SKM-1 treated with dmso at 0.1 percent for 144 hours (cell line): ENCODE measurements around the gene APOD.
"Not testable (repeated sequence)": the region's sequence is repeated elsewhere in the genome, so short reads cannot be mapped to it uniquely, and the experiment has no call there.

Experiments used
- DNase-seq: peaks from one replicate; lab custom pipeline; 2025; ENCODE audit not compliant: unreplicated experiment; lab: John Stamatoyannopoulos, UW

Gene APOD

DNA sequence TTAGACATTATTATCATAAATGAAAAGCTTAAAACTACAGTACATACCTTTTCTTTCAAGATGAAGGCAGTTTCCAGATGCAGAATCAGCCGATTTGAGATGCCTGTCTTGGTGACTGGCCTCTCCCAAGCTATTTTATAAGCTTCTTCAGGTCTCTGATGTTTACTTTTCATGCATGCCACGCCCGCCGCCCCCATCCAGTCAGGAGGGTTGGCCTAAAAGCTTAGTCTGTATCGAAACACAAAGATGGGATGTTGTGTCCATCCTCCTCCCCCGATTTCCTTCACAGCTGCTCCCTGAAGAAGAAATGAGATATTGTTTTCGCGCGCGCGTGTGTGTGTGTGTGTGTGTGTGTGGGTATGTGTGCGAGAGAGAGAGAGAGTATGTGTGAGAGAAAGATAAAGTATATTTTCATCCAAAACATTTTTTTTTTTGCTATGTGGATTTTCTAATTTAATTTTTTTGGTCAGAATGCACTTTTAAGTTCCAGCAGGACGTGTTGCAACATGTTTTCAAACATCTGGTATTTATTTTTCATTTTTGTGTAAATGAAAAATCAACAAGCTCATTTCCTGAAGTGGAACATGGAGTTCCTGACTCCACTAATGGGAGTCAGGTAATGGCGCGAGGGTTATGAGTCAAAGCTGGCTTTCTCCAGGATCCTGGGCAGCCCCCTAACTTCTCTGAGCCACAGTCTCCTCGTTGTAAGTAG is at the start of gene APOD:
Gene APOD (minus strand): TSS at position 110 of the 712 bp plus-strand sequence. CDS start 4,479 bp downstream, outside the sequence.
- no peak for DNase-seq

GRCh38 chr3:195633351-195633750 is 49.6 kb upstream of the APOD start:
- DNase-seq = not testable (repeated sequence)

DNA sequence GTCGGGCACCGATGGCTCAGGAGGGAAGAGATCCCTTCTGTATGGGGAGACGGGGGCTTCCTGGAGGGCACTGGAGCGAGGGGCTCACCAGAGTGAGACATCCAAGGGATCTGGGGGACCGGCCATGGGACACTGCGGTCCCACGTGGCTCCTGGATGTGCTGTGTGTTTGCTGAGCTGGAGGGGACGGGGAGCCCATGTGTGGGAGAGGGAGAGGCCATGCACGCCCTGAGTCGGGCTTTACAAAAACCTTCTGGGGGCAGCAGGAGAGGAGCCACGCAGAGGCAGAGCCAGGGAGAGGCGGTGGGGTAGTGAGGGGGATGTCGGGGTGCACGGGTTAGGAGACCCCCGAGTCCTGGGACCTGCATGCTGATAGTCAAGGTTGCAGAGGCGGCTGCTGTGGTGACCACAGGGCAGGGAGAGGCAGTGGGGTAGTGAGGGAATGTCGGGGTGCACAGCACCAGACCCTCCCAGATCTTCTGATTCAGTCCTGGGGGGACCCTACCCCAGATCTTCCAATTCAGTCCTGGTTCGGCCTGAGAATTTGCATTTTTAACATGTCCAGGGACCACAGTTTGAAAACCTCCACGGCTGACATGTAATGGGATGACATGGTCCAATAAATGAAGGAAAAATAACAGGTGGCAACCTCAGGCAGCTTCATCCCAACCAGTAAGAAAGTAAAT is 48.9 kb upstream of the APOD start:
- not testable (repeated sequence) for DNase-seq

GRCh38 chr3:195632046-195632445 is 48.3 kb upstream of the APOD start:
- not testable (repeated sequence) for DNase-seq

GRCh38 chr3:195630938-195631495 is 47.3 kb upstream of the APOD start:
- DNase-seq = not testable (repeated sequence)

GRCh38 chr3:195630086-195630917 is 46.6 kb upstream of the APOD start:
- DNase-seq = not testable (repeated sequence)

DNA sequence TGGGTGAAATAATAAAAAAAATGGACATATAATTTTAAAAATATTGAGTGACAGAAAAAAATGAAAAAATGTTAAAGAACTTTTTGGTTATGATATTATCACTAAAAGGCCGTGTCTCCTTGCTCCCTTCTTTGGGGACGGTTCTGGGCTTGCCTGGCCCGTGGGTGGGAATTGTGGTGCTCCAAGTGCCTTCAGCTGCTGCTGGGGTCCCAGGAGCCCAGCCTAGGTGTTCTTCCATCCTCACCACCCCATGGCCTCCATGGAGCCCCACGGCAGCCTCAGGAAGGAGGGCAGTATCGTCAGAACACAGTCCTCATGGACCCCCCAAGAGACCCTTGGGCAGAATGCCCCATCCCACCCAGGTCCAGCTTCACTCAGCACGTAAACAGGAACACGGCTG is 45.9 kb upstream of the APOD start:
- not testable (repeated sequence) for DNase-seq

- not testable (repeated sequence) for DNase-seq
These were observed 44.7 kb upstream of the APOD start for GRCh38 chr3:195628386-195628920.

DNA sequence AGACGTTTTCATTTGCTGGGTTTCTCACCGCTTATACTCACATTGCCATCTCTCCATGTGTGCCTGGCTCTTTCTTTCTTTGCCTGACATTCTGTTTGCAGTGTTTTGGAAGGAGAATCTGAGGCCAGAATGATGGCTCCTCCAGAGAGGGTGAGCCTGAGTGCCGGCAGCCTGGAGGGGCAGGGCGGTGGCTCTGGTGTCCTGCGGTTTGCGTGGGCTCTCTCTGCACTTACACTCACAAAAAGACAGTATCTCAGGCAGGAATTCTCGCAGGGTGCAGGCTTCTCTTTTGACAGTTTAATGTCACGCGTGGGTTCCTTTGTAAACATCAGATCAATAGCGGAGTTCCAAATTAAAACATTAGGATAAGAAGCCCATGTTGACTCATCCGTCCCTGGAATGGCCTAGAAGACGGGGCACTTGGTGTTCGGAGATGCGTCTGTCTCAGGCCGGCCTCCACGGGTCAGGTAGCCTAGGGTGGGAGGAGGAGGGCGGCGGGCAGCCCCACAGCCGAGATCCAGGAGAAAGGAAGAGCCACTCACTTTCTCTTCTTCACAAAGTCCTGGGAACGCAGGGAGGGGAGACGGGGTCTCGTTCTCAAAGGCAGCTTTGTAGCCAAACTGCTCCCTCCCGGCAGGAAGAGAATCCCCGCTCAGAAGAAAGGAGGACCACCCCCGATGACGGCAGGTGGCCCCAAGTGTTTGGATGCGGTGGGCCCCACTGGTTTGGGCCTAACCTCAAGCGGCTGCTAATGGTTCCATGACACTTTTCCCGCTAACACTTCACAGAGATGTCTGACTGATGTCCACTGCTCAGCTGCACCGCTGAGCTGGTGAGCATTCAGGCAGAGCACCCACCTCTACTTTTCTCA is 44.0 kb upstream of the APOD start:
- not testable (repeated sequence) for DNase-seq

DNA sequence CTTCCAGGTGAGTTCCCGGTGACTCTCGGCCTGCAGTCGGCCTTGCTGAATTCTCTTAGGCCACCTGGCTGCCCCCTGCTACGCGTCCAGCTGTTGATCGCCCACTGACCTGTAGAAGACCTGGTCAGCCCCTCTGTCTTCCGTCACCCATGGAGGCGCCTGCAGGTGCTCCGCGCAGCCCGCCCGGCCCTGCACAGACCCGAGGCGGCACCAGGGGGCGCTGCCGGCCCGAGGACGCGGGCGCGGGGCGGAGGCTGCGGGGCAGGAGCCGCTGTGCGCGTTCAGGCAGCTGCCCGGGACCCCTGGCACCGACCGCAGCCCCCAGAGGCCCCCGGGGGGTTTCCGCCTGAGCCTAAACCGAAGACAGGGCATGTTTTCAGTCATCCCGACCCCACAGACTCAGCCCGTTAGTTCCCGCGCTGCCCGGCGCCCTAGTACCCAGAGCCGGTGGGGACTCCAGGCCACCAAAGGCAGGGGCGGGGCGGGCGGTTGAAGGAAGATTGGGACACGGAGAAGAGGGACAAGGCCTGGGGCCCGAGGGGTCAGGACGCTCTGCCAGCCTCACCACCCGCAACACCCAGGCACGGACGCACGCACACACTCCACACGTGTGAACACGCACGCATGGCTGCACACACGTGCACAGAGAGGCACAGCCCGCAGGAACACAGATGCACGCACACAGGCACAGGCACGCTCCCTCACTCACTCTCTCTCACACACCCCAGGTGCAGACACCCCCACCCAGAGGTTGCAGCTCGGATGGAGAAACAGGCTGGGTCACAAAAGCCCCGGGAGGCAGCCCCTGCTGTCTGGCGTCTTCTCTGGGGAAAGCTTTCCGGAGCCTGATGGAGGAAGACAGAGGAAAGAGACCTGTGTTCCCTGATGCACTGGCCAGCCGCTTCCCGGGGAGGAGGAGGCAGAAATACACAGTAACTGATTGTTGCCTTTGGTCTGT is 41.1 kb upstream of the APOD start:
- DNase-seq = not testable (repeated sequence)

DNA sequence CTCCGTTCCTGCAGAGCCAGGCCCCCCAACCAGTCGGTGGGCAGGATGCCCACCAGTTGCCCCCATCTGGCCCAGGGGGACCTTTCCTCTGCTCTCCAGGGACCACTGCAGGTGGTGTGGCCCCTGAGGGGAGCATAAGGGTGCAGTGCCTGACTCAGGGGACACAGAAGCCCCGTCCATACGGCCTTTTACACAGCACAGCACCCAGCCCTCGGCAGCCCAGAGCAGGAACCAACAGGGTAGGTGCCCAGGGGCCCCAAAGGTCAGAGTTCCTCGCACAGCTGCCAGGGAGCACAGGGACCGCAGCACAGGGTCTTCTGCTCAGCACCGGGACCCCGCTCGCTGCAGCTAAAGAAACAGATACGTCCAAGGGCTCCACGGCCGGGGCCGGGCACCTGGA is 40.4 kb upstream of the APOD start:
- DNase-seq = not testable (repeated sequence)

- DNase-seq = not testable (repeated sequence)
These were observed 39.7 kb upstream of the APOD start for GRCh38 chr3:195623217-195623965.

GRCh38 chr3:195622523-195623170 is 38.9 kb upstream of the APOD start:
- not testable (repeated sequence) for DNase-seq

DNA sequence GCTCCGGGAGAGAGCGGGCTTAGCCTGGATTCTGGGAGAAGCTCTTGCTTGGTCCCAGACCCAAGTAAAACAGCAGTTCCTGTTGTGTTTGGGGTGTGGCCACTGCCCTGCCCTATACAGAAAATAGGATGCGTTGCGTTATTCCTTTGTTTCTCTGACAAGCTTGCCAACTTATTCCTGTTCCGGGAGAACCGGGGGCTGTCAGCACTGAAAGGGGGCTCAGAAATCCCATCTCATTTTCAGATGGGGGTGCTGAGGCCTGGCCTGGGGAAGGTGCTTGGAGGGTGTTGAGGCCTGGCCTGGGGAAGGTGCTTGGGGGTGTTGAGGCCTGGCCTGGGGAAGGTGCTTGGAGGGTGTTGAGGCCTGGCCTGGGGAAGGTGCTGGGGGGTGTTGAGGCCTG is 38.3 kb upstream of the APOD start:
- not testable (repeated sequence) for DNase-seq

GRCh38 chr3:195621095-195621494 is 37.4 kb upstream of the APOD start:
- DNase-seq = not testable (repeated sequence)

DNA sequence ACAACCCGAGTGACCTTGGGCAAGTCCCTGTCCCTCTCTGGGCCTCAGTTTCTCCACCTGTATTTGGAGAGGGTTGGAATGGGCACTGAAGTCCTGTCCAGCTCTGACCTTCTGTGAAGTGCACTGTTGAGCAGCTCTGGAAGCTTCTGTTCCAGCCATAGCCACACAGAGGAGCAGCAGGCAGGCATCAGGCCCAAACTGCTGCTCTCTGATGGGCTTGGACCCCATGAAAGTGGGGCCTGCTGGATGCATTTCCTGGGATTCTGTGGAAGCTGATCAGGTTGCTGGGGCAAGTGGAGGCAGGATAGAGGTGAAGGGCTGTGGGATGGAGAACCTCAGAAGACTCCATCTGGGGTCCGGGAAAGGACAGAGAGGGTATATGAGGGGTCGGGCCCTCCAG is 36.7 kb upstream of the APOD start:
- DNase-seq = not testable (repeated sequence)

- DNase-seq = not testable (repeated sequence)
These were observed 36.0 kb upstream of the APOD start for GRCh38 chr3:195619591-195620369.
